Activated CD4-positive, alpha-beta memory T cell treated with anti-CD3 and anti-CD28 coated beads for 36 hours (primary cell): Measurements from ENCODE around the gene ZNF385C. TPM values are rescaled to one million over a fixed set of nuclear protein-coding genes. Genes with fewer than 3 reads are reported as not detected.
"Not testable (repeated sequence)": the region's sequence is repeated elsewhere in the genome, so short reads cannot be mapped to it uniquely, and the experiment has no call there.

Source experiments
- CTCF ChIA-PET: fragments of 350-600 bp; sonication (Branson Sonifier 250); formaldehyde crosslinking; loops from one replicate; lab custom pipeline; 2021; ENCODE audit warnings: antibody characterized with exemption, inconsistent platforms; lab: Charles Lee
- POLR2A ChIA-PET: fragments of 350-600 bp; sonication (Branson Sonifier 250); formaldehyde crosslinking; loops from one replicate; lab custom pipeline; 2021; ENCODE audit warnings: antibody characterized with exemption; lab: Charles Lee
- DNase-seq: peaks from one replicate; pipeline ENCODE4 v3.0.0-alpha.2; 2020
- H3K27ac Mint-ChIP-seq: one replicate; pipeline ENCODE4 v1.8.0; 2021; ENCODE audit warnings: mixed read lengths
- H3K27me3 Mint-ChIP-seq: one replicate; pipeline ENCODE4 v1.8.0; 2021; ENCODE audit warnings: mixed read lengths
- H3K36me3 Mint-ChIP-seq: one replicate; pipeline ENCODE4 v1.8.0; 2021; ENCODE audit warnings: mixed read lengths
- H3K4me1 Mint-ChIP-seq: one replicate; pipeline ENCODE4 v1.8.0; 2021; ENCODE audit warnings: low read depth, mixed read lengths
- H3K4me3 Mint-ChIP-seq: one replicate; pipeline ENCODE4 v1.8.0; 2021; ENCODE audit warnings: mild to moderate bottlenecking, mixed read lengths
- H3K9me3 Mint-ChIP-seq: one replicate; pipeline ENCODE4 v1.8.0; 2021; ENCODE audit warnings: mixed read lengths
- intact Hi-C: fragments of 100-400 bp; cut with micrococcal nuclease; formaldehyde crosslinking; loops from one replicate; pipeline ENCODE4 v1.15.1; 2023
- total RNA-seq, 2 experiments: library from RNA; stranded (reverse); gene quantifications; one replicate each; pipeline ENCODE4 v1.2.3, GENCODE V29; 2021

Gene ZNF385C
- total RNA-seq, 2 experiments from 2014 or later = 0.10 TPM; not detected in 1

- H3K9me3 Mint-ChIP-seq = no peaks in the 10 kb centered on the region
- intact Hi-C loops = loop anchor here (2.0 to 10.0 kb wide), 3 partner anchors 50 to 168 kb away; partner anchors contain the start of genes CNP, HCRT, KCNH4 and KLHL11
Observed at GRCh38 chr17:42016411-42016831, 81.9 kb downstream of the ZNF385C start.

GRCh38 chr17:42013740-42014139, 84.5 kb downstream of the ZNF385C start:
- H3K36me3 Mint-ChIP-seq = peaks cover 27% of the 10 kb centered on the region
- H3K27ac Mint-ChIP-seq, H3K27me3 Mint-ChIP-seq, POLR2A ChIA-PET, H3K4me3 Mint-ChIP-seq, DNase-seq, H3K9me3 Mint-ChIP-seq: not testable (repeated sequence)
- CTCF ChIA-PET = interaction anchor here (1.2 kb wide), 1 partner anchor 92 kb away, joined by 3 read pairs; no protein-coding TSS in a partner anchor
- H3K4me1 Mint-ChIP-seq = peaks cover 63% of the 10 kb centered on the region
- intact Hi-C loops = loop anchor here (10.0 kb wide), 2 partner anchors 149 to 171 kb away; partner anchors contain the start of genes HCRT, KCNH4 and KLHL11

More at GRCh38 chr17:42016411-42016831, 81.9 kb downstream of the ZNF385C start:
- ChIA-PET POLR2A (interaction anchor here (0.6 to 3.3 kb wide), 6 partner anchors 30 to 443 kb away, joined by 3 to 33 read pairs (median 3); partner anchors contain the start of genes CNP and STAT5A), CTCF (interaction anchor here (1.4 to 13.7 kb wide), 5 partner anchors 9 to 519 kb away, joined by 4 to 211 read pairs (median 20); partner anchors contain the start of genes CNP, DHX58, KAT2A and NAGLU)
- H3K27ac Mint-ChIP-seq = peak overlapping the region; percentile 98
- peak overlapping the region; percentile 96 for H3K4me3 Mint-ChIP-seq
- H3K4me1 Mint-ChIP-seq = peaks cover 61% of the 10 kb centered on the region
- DNase-seq = peak; percentile 39
- no peaks in the 10 kb centered on the region for H3K27me3 Mint-ChIP-seq
- peaks cover 17% of the 10 kb centered on the region for H3K36me3 Mint-ChIP-seq

GRCh38 chr17:42012363-42012762, 85.9 kb downstream of the ZNF385C start:
- peaks cover 58% of the 10 kb centered on the region for H3K4me1 Mint-ChIP-seq
- not testable (repeated sequence) for H3K4me3 Mint-ChIP-seq, H3K27ac Mint-ChIP-seq, H3K9me3 Mint-ChIP-seq, DNase-seq, H3K27me3 Mint-ChIP-seq
- intact Hi-C loops = loop anchor here (10.0 kb wide), 2 partner anchors 148 to 172 kb away; partner anchors contain the start of genes HCRT, KCNH4 and KLHL11
- peaks cover 27% of the 10 kb centered on the region for H3K36me3 Mint-ChIP-seq
- CTCF ChIA-PET = interaction anchor here (1.1 to 1.3 kb wide), 2 partner anchors 11 to 47 kb away, joined by 4 read pairs; no protein-coding TSS in a partner anchor
- POLR2A ChIA-PET = interaction anchor here (0.6 kb wide), 1 partner anchor 9 kb away, joined by 3 read pairs; no protein-coding TSS in a partner anchor

- DNase-seq = no peak
- CTCF ChIA-PET = no interaction called here
- Mint-ChIP-seq H3K27ac (peak overlapping the region; percentile 45), H3K27me3 (no peaks in the 10 kb centered on the region), H3K4me1 (peaks cover 56% of the 10 kb centered on the region), H3K36me3 (peaks cover 17% of the 10 kb centered on the region), H3K4me3 (no peak overlapping the region), H3K9me3 (no peaks in the 10 kb centered on the region)
- intact Hi-C loops = loop anchor here (10.0 kb wide), 2 partner anchors 146 to 174 kb away; partner anchors contain the start of genes HCRT, KCNH4 and KLHL11
- POLR2A ChIA-PET = no interaction called here
Observed at GRCh38 chr17:42010898-42011516, 87.3 kb downstream of the ZNF385C start.

GRCh38 chr17:42010266-42010680, 88.0 kb downstream of the ZNF385C start:
- POLR2A ChIA-PET, CTCF ChIA-PET, H3K27me3 Mint-ChIP-seq, DNase-seq, H3K4me3 Mint-ChIP-seq, H3K9me3 Mint-ChIP-seq: not testable (repeated sequence)
- H3K36me3 Mint-ChIP-seq = peaks cover 13% of the 10 kb centered on the region
- peaks cover 52% of the 10 kb centered on the region for H3K4me1 Mint-ChIP-seq
- peak overlapping the region; percentile 45 for H3K27ac Mint-ChIP-seq
- intact Hi-C loops = loop anchor here (10.0 kb wide), 2 partner anchors 145 to 175 kb away; partner anchors contain the start of genes HCRT, KCNH4 and KLHL11

GRCh38 chr17:42009170-42009569, 89.1 kb downstream of the ZNF385C start:
- no peak for DNase-seq
- no peaks in the 10 kb centered on the region for H3K27me3 Mint-ChIP-seq
- no peak overlapping the region for H3K27ac Mint-ChIP-seq
- peaks cover 9% of the 10 kb centered on the region for H3K36me3 Mint-ChIP-seq
- ChIA-PET CTCF (interaction anchor here (0.6 kb wide), 1 partner anchor 11 kb away, joined by 3 read pairs; the partner anchor contains the start of gene NKIRAS2), POLR2A (no interaction called here)
- H3K4me1 Mint-ChIP-seq = peaks cover 56% of the 10 kb centered on the region
- no peak overlapping the region for H3K4me3 Mint-ChIP-seq
- intact Hi-C loops = no loop called here
- H3K9me3 Mint-ChIP-seq = no peaks in the 10 kb centered on the region

- Mint-ChIP-seq H3K4me1 (peaks cover 32% of the 10 kb centered on the region), H3K27ac (no peak overlapping the region), H3K4me3 (no peak overlapping the region), H3K27me3 (no peaks in the 10 kb centered on the region), H3K9me3 (no peaks in the 10 kb centered on the region), H3K36me3 (peaks cover 16% of the 10 kb centered on the region)
- CTCF ChIA-PET = interaction anchor here (1.2 kb wide), 1 partner anchor 13 kb away, joined by 4 read pairs; no protein-coding TSS in a partner anchor
- POLR2A ChIA-PET = no interaction called here
- intact Hi-C loops = no loop called here
- DNase-seq = no peak
Observed at GRCh38 chr17:42005166-42005565, 93.1 kb downstream of the ZNF385C start.

- H3K9me3 Mint-ChIP-seq = no peaks in the 10 kb centered on the region
- POLR2A ChIA-PET = interaction anchor here (0.7 to 1.3 kb wide), 2 partner anchors 17 to 394 kb away, joined by 3 read pairs; partner anchors contain the start of gene NKIRAS2
- peaks cover 22% of the 10 kb centered on the region for H3K4me1 Mint-ChIP-seq
- DNase-seq = no peak
- intact Hi-C loops = no loop called here
- no peak overlapping the region for H3K27ac Mint-ChIP-seq
- H3K4me3 Mint-ChIP-seq = no peak overlapping the region
- CTCF ChIA-PET = interaction anchor here (0.8 to 1.6 kb wide), 4 partner anchors 17 to 216 kb away, joined by 3 to 6 read pairs (median 4); partner anchors contain the start of genes JUP and NKIRAS2
- H3K36me3 Mint-ChIP-seq = peaks cover 20% of the 10 kb centered on the region
- no peaks in the 10 kb centered on the region for H3K27me3 Mint-ChIP-seq
Observed at GRCh38 chr17:42002792-42003301, 95.4 kb downstream of the ZNF385C start.

GRCh38 chr17:42002175-42002791, 96.0 kb downstream of the ZNF385C start:
- ChIA-PET POLR2A (interaction anchor here (0.7 kb wide), 1 partner anchor 394 kb away, joined by 3 read pairs; no protein-coding TSS in a partner anchor), CTCF (interaction anchor here (0.8 to 1.3 kb wide), 3 partner anchors 18 to 39 kb away, joined by 4 to 6 read pairs (median 4); partner anchors contain the start of gene NKIRAS2)
- intact Hi-C loops = no loop called here
- Mint-ChIP-seq H3K27me3 (no peaks in the 10 kb centered on the region), H3K4me1 (peaks cover 21% of the 10 kb centered on the region), H3K27ac (peak overlapping the region; percentile 13), H3K36me3 (peaks cover 20% of the 10 kb centered on the region), H3K9me3 (no peaks in the 10 kb centered on the region), H3K4me3 (no peak overlapping the region)
- no peak for DNase-seq

- DNase-seq = no peak
- intact Hi-C loops = no loop called here
- Mint-ChIP-seq H3K27me3 (no peaks in the 10 kb centered on the region), H3K27ac (peak overlapping the region; percentile 13), H3K36me3 (peaks cover 24% of the 10 kb centered on the region), H3K4me1 (peaks cover 22% of the 10 kb centered on the region), H3K4me3 (no peak overlapping the region), H3K9me3 (no peaks in the 10 kb centered on the region)
- CTCF ChIA-PET = interaction anchor here (1.3 kb wide), 1 partner anchor 18 kb away, joined by 4 read pairs; the partner anchor contains the start of gene NKIRAS2
- POLR2A ChIA-PET = no interaction called here
Observed at GRCh38 chr17:42001729-42002128, 96.5 kb downstream of the ZNF385C start.

- peaks cover 29% of the 10 kb centered on the region for H3K4me1 Mint-ChIP-seq
- H3K36me3 Mint-ChIP-seq = peaks cover 32% of the 10 kb centered on the region
- ChIA-PET POLR2A (no interaction called here), CTCF (interaction anchor here (0.6 kb wide), 1 partner anchor 117 kb away, joined by 3 read pairs; no protein-coding TSS in a partner anchor)
- H3K27ac Mint-ChIP-seq = no peak overlapping the region
- intact Hi-C loops = no loop called here
- no peak overlapping the region for H3K4me3 Mint-ChIP-seq
- H3K27me3 Mint-ChIP-seq = no peaks in the 10 kb centered on the region
- H3K9me3 Mint-ChIP-seq = no peaks in the 10 kb centered on the region
- DNase-seq = no peak
Observed at GRCh38 chr17:42000413-42001133, 97.7 kb downstream of the ZNF385C start.
